HG02571 (cell line): ENCODE data around the gene RAB10.

Experiments
- ATAC-seq: cut with Tn5 transposase; IDR thresholded peaks from one replicate; pipeline ENCODE4 v1.9.1; 2021; ENCODE audit warnings: mild to moderate bottlenecking, moderate library complexity; ENCODE audit not compliant: unreplicated experiment

The RAB10 gene

GRCh38 chr2:26175466-26176278, 141.8 kb downstream of the RAB10 start:
- ATAC-seq, result no peak

DNA sequence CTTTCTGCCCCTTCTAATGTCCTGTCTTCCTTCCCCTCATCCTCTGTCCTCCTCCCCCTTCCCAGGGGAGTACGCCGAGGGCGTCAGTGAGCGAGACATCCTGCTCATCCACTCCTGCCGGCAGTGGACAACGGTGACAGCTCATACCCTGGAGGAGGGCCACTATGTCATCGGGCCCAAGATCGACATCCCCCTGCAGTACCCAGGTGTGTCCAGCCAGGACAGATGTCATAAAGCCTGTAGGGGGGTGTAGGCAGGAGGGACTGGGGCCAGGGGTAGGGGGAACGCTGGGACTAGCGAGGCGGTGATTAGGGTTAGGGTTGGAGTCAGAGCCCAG, 142.4 kb downstream of the RAB10 start:
- ATAC-seq, result no peak

- no peak for ATAC-seq
Measured at GRCh38 chr2:26177122-26177521, 143.2 kb downstream of the RAB10 start.

GRCh38 chr2:26178246-26178645, 144.4 kb downstream of the RAB10 start:
- no peak for ATAC-seq

- ATAC-seq, result no peak
Measured at GRCh38 chr2:26178746-26179436, 145.0 kb downstream of the RAB10 start.

GRCh38 chr2:26179446-26179913, 145.6 kb downstream of the RAB10 start:
- no peak for ATAC-seq

DNA sequence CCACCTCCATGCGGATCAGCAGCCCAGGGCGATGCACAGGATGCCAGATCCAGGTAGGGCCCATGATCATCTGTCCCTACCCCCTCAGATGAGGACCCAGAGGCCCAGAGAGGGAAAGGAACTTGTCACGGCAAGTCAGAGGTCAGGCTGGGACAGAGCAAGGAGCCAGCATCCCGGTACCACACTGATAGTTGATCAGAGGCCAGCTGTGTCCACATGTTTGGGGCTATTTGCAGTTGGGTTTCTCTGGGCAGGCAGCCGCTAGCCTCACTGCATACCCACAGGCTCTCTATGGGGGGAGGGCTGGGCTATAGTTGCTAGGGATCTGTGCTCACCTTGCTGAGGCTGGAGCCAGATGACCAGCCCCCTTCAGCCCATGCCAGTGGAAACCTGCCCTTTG, 148.6 kb downstream of the RAB10 start:
- ATAC-seq, result no peak

- no peak for ATAC-seq
Measured at GRCh38 chr2:26182887-26183630, 149.2 kb downstream of the RAB10 start.

GRCh38 chr2:26184121-26184520, 150.2 kb downstream of the RAB10 start:
- no peak for ATAC-seq

GRCh38 chr2:26184555-26185303, 150.8 kb downstream of the RAB10 start:
- ATAC-seq, result peak; percentile 58

GRCh38 chr2:26185304-26185928, 151.5 kb downstream of the RAB10 start:
- no peak for ATAC-seq

DNA sequence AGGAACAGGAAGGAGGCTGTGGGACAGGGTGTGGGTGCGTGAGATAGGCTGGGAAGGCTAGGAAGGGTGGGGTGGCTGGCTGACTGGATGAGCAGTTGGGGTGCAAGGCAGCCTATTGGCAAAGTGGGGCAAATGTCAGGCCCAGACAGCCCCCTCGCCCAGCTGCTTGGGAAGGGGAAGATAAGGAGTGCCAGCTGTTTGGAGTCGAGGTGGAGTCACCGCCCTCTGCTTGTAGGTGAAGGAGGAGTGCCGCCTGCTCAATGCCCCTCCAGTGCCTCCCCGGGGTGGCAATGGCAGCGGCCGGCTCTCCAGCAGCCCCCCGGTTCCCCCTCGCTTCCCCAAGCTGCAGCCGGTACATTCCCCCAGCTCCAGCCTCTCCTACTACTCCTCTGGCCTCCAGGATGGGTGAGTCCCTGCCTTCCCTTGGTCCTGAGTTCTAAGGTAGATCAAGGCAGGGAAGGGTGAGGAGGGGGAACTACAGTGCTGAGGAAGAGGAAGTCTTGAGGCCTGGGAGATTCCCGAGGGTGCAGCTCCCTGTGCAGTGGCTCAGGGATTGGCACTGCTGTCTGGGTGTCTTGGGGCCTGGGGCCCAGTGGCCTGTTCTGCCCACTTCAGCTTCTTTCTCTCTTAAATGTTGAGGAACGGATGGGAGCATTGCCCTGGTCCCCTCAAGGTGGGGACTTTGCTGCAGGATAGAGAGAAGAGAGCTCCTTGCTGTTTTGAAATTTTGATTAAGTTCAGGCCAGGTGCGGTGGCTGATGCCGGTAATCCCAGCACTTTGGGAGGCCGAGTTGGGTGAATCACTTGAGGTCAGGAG, 152.3 kb downstream of the RAB10 start:
- ATAC-seq, result no peak
